Activated CD8-positive, alpha-beta memory T cell treated with anti-CD3 and anti-CD28 coated beads, Interleukin-2, amount 10 ng/mL, durations not matched to agents 7 days and 5 days (primary cell): Measurements from ENCODE around the gene SFTPD. TPM values are rescaled to one million over a fixed set of nuclear protein-coding genes. Genes with fewer than 3 reads are reported as not detected.
A peak's percentile ranks its signal among the peaks of the same experiment; 100 is the strongest.
"Not testable (repeated sequence)": the region's sequence is repeated elsewhere in the genome, so short reads cannot be mapped to it uniquely, and the experiment has no call there.

Source experiments
- ATAC-seq: fragments of 150-1000 bp; cut with Tn5 transposase; one replicate; pipeline ENCODE4 v1.10.0; 2021; ENCODE audit warnings: moderate library complexity
- CTCF ChIA-PET: fragments of 350-600 bp; sonication (Branson Sonifier 250); formaldehyde crosslinking; loops from one replicate; lab custom pipeline; 2021; ENCODE audit warnings: antibody characterized with exemption; lab: Charles Lee
- DNase-seq: peaks from one replicate; pipeline ENCODE4 v3.0.0-alpha.2; 2020
- H3K27ac Mint-ChIP-seq: one replicate; pipeline ENCODE4 v1.8.0; 2021; ENCODE audit warnings: mild to moderate bottlenecking, mixed read lengths
- H3K27me3 Mint-ChIP-seq: one replicate; pipeline ENCODE4 v1.8.0; 2021; ENCODE audit warnings: mixed read lengths
- H3K36me3 Mint-ChIP-seq: one replicate; pipeline ENCODE4 v1.8.0; 2021; ENCODE audit warnings: mild to moderate bottlenecking, mixed read lengths
- H3K4me1 Mint-ChIP-seq: one replicate; pipeline ENCODE4 v1.8.0; 2021; ENCODE audit warnings: mixed read lengths
- H3K4me3 Mint-ChIP-seq: one replicate; pipeline ENCODE4 v1.8.0; 2021; ENCODE audit warnings: mild to moderate bottlenecking, moderate library complexity, mixed read lengths
- H3K9me3 Mint-ChIP-seq: one replicate; pipeline ENCODE4 v1.8.0; 2022; ENCODE audit warnings: low read depth, mixed read lengths
- total RNA-seq, 2 experiments: library from RNA; stranded (reverse); gene quantifications; one replicate each; pipeline ENCODE4 v1.2.3, GENCODE V29; 2021

Gene SFTPD
- total RNA-seq, 2 experiments from 2014 or later = not detected

GRCh38 chr10:79927111-79927828 is 21.6 kb downstream of the SFTPD start:
- H3K36me3 Mint-ChIP-seq = no peaks in the 10 kb centered on the region
- peaks cover 29% of the 10 kb centered on the region for H3K27me3 Mint-ChIP-seq
- ATAC-seq (no peak), DNase-seq (no peak)
- H3K4me1 Mint-ChIP-seq = no peaks in the 10 kb centered on the region
- CTCF ChIA-PET = interaction anchor here (1.3 to 1.9 kb wide), 3 partner anchors 148 to 390 kb away, joined by 3 to 5 read pairs (median 3); no protein-coding TSS in a partner anchor
- no peak overlapping the region for H3K27ac Mint-ChIP-seq
- no peak overlapping the region for H3K4me3 Mint-ChIP-seq
- H3K9me3 Mint-ChIP-seq = no peaks in the 10 kb centered on the region

GRCh38 chr10:79926037-79926436 is 22.9 kb downstream of the SFTPD start:
- H3K36me3 Mint-ChIP-seq = no peaks in the 10 kb centered on the region
- no peak for DNase-seq
- no peak for ATAC-seq

GRCh38 chr10:79925614-79926013 is 23.3 kb downstream of the SFTPD start:
- Mint-ChIP-seq H3K9me3 (no peaks in the 10 kb centered on the region), H3K4me1 (peaks cover 9% of the 10 kb centered on the region), H3K36me3 (no peaks in the 10 kb centered on the region), H3K4me3 (no peak overlapping the region), H3K27ac (no peak overlapping the region), H3K27me3 (peaks cover 21% of the 10 kb centered on the region)
- CTCF ChIA-PET = interaction anchor here (1.1 to 1.4 kb wide), 3 partner anchors 9 to 363 kb away, joined by 3 read pairs; no protein-coding TSS in a partner anchor
- no peak for ATAC-seq
- DNase-seq = no peak

More at GRCh38 chr10:79926037-79926436, 22.9 kb downstream of the SFTPD start:
- Mint-ChIP-seq H3K4me3 (no peak overlapping the region), H3K9me3 (no peaks in the 10 kb centered on the region), H3K27me3 (peaks cover 26% of the 10 kb centered on the region), H3K4me1 (peaks cover 9% of the 10 kb centered on the region), H3K27ac (no peak overlapping the region)
- CTCF ChIA-PET = interaction anchor here (0.6 to 1.9 kb wide), 6 partner anchors 10 to 551 kb away, joined by 3 to 5 read pairs (median 3); no protein-coding TSS in a partner anchor

GRCh38 chr10:79923669-79924068 is 25.2 kb downstream of the SFTPD start:
- no peak for ATAC-seq
- Mint-ChIP-seq H3K4me3 (no peak overlapping the region), H3K9me3 (no peaks in the 10 kb centered on the region), H3K4me1 (peaks cover 15% of the 10 kb centered on the region), H3K27me3 (peaks cover 10% of the 10 kb centered on the region), H3K27ac (no peak overlapping the region), H3K36me3 (no peaks in the 10 kb centered on the region)
- no peak for DNase-seq
- CTCF ChIA-PET = no interaction called here

- H3K4me3 Mint-ChIP-seq = no peak overlapping the region
- peaks cover 10% of the 10 kb centered on the region for H3K27me3 Mint-ChIP-seq
- H3K27ac Mint-ChIP-seq = no peak overlapping the region
- no peaks in the 10 kb centered on the region for H3K36me3 Mint-ChIP-seq
- peaks cover 15% of the 10 kb centered on the region for H3K4me1 Mint-ChIP-seq
- ATAC-seq (no peak), DNase-seq (no peak)
- H3K9me3 Mint-ChIP-seq = no peaks in the 10 kb centered on the region
- CTCF ChIA-PET = no interaction called here
These were observed 25.8 kb downstream of the SFTPD start for GRCh38 chr10:79923145-79923544.

GRCh38 chr10:79922011-79922412 is 26.9 kb downstream of the SFTPD start:
- ATAC-seq = peak; percentile 60
- H3K27me3 Mint-ChIP-seq, DNase-seq, H3K27ac Mint-ChIP-seq, CTCF ChIA-PET, H3K9me3 Mint-ChIP-seq, H3K4me3 Mint-ChIP-seq, H3K36me3 Mint-ChIP-seq: not testable (repeated sequence)
- H3K4me1 Mint-ChIP-seq = peaks cover 15% of the 10 kb centered on the region

GRCh38 chr10:79915838-79916237 is 33.1 kb downstream of the SFTPD start:
- CTCF ChIA-PET = interaction anchor here (0.9 to 1.0 kb wide), 2 partner anchors 10 to 12 kb away, joined by 3 read pairs; no protein-coding TSS in a partner anchor
- not testable (repeated sequence) for DNase-seq, H3K36me3 Mint-ChIP-seq, ATAC-seq, H3K27ac Mint-ChIP-seq, H3K4me3 Mint-ChIP-seq, H3K9me3 Mint-ChIP-seq
- Mint-ChIP-seq H3K4me1 (peaks cover 12% of the 10 kb centered on the region), H3K27me3 (peaks cover 16% of the 10 kb centered on the region)

- not testable (repeated sequence) for DNase-seq, H3K27ac Mint-ChIP-seq, H3K9me3 Mint-ChIP-seq, H3K4me3 Mint-ChIP-seq, H3K36me3 Mint-ChIP-seq, ATAC-seq, H3K4me1 Mint-ChIP-seq
- CTCF ChIA-PET = interaction anchor here (0.8 kb wide), 1 partner anchor 11 kb away, joined by 3 read pairs; no protein-coding TSS in a partner anchor
- H3K27me3 Mint-ChIP-seq = peaks cover 24% of the 10 kb centered on the region
These were observed 34.4 kb downstream of the SFTPD start for GRCh38 chr10:79914512-79914911.

- ATAC-seq = no peak
- H3K4me3 Mint-ChIP-seq = no peak overlapping the region
- peaks cover 44% of the 10 kb centered on the region for H3K27me3 Mint-ChIP-seq
- H3K36me3 Mint-ChIP-seq = no peaks in the 10 kb centered on the region
- no peak for DNase-seq
- no peak overlapping the region for H3K27ac Mint-ChIP-seq
- CTCF ChIA-PET = interaction anchor here (1.0 kb wide), 1 partner anchor 151 kb away, joined by 4 read pairs; no protein-coding TSS in a partner anchor
- peaks cover 5% of the 10 kb centered on the region for H3K4me1 Mint-ChIP-seq
- no peaks in the 10 kb centered on the region for H3K9me3 Mint-ChIP-seq
These were observed 38.1 kb downstream of the SFTPD start for GRCh38 chr10:79910836-79911235.

- DNase-seq = no peak
- peaks cover 49% of the 10 kb centered on the region for H3K27me3 Mint-ChIP-seq
- peaks cover 2% of the 10 kb centered on the region for H3K4me1 Mint-ChIP-seq
- H3K9me3 Mint-ChIP-seq = no peaks in the 10 kb centered on the region
- H3K4me3 Mint-ChIP-seq = no peak overlapping the region
- H3K27ac Mint-ChIP-seq = no peak overlapping the region
- H3K36me3 Mint-ChIP-seq = no peaks in the 10 kb centered on the region
- CTCF ChIA-PET = interaction anchor here (1.0 kb wide), 1 partner anchor 151 kb away, joined by 4 read pairs; no protein-coding TSS in a partner anchor
- no peak for ATAC-seq
These were observed 38.6 kb downstream of the SFTPD start for GRCh38 chr10:79910344-79910743.

GRCh38 chr10:79905322-79906314 is 43.3 kb downstream of the SFTPD start:
- CTCF ChIA-PET = no interaction called here
- ATAC-seq (peak; percentile 52), DNase-seq (no peak)
- peaks cover 70% of the 10 kb centered on the region for H3K27me3 Mint-ChIP-seq
- H3K4me3 Mint-ChIP-seq = peak overlapping the region; percentile 86
- no peak overlapping the region for H3K27ac Mint-ChIP-seq
- no peaks in the 10 kb centered on the region for H3K36me3 Mint-ChIP-seq
- H3K9me3 Mint-ChIP-seq = no peaks in the 10 kb centered on the region
- peaks cover 17% of the 10 kb centered on the region for H3K4me1 Mint-ChIP-seq

- peaks cover 69% of the 10 kb centered on the region for H3K27me3 Mint-ChIP-seq
- DNase-seq (peak; percentile 67), ATAC-seq (peak; percentile 87)
- H3K27ac Mint-ChIP-seq = no peak overlapping the region
- no peaks in the 10 kb centered on the region for H3K9me3 Mint-ChIP-seq
- no peaks in the 10 kb centered on the region for H3K36me3 Mint-ChIP-seq
- H3K4me1 Mint-ChIP-seq = peaks cover 17% of the 10 kb centered on the region
- CTCF ChIA-PET = no interaction called here
- H3K4me3 Mint-ChIP-seq = peak overlapping the region; percentile 86
These were observed 44.1 kb downstream of the SFTPD start for GRCh38 chr10:79904671-79905321.

- H3K4me3 Mint-ChIP-seq, H3K36me3 Mint-ChIP-seq, H3K9me3 Mint-ChIP-seq, CTCF ChIA-PET, ATAC-seq, DNase-seq, H3K27ac Mint-ChIP-seq: not testable (repeated sequence)
- peaks cover 76% of the 10 kb centered on the region for H3K27me3 Mint-ChIP-seq
- peaks cover 17% of the 10 kb centered on the region for H3K4me1 Mint-ChIP-seq
These were observed 47.3 kb downstream of the SFTPD start for GRCh38 chr10:79901571-79901970.
